ENCODE results near the gene ACTN1. TPM values are rescaled to one million over a fixed set of nuclear protein-coding genes. Genes with fewer than 3 reads are reported as not detected.

ACTN1 gene
- polyA plus RNA-seq, 1 experiment: 641 TPM

DNA sequence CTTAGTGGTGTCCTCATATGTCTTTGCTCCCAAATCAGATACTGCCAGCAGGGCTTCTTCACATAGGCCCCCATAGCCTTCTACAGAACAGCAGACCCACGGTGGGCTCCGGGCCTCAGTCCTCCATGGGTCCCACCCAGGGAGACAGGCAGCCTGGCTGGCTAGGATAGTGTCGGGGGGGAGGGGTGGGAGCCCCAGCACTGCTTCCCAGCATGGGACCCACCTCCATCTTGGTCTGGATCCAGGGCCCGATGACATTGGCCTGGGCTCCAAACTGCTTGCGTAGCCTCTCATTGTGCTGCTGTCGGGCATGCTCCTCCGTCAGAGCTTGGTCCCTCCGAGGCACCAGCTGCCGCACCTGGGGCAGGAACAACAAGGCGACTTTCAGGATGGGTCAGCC, 96.9 kb downstream of the ACTN1 start:
- Histone ChIP-seq H3K27me3 (ENCODE audit: control insufficient read depth, insufficient read depth, low read length) (no peaks in the 10 kb centered on the region), H3K27ac (ENCODE audit: low read depth, low read length) (no peak overlapping the region), H3K9me3 (ENCODE audit: control insufficient read depth, insufficient read depth, low read length) (no peaks in the 10 kb centered on the region), H3K4me3 (ENCODE audit: low read depth, low read length) (no peak overlapping the region)
- ChIA-PET POLR2A (no interaction called here), CTCF (no interaction called here)
- no peak for DNase-seq (ENCODE audit: low read depth, low spot score)
- TF ChIP-seq, protein P1, sequence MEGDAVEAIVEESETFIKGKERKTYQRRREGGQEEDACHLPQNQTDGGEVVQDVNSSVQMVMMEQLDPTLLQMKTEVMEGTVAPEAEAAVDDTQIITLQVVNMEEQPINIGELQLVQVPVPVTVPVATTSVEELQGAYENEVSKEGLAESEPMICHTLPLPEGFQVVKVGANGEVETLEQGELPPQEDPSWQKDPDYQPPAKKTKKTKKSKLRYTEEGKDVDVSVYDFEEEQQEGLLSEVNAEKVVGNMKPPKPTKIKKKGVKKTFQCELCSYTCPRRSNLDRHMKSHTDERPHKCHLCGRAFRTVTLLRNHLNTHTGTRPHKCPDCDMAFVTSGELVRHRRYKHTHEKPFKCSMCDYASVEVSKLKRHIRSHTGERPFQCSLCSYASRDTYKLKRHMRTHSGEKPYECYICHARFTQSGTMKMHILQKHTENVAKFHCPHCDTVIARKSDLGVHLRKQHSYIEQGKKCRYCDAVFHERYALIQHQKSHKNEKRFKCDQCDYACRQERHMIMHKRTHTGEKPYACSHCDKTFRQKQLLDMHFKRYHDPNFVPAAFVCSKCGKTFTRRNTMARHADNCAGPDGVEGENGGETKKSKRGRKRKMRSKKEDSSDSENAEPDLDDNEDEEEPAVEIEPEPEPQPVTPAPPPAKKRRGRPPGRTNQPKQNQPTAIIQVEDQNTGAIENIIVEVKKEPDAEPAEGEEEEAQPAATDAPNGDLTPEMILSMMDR (IDR thresholded peaks at IDR 0.05; ENCODE audit: low read depth, low read length): no peak

DNA sequence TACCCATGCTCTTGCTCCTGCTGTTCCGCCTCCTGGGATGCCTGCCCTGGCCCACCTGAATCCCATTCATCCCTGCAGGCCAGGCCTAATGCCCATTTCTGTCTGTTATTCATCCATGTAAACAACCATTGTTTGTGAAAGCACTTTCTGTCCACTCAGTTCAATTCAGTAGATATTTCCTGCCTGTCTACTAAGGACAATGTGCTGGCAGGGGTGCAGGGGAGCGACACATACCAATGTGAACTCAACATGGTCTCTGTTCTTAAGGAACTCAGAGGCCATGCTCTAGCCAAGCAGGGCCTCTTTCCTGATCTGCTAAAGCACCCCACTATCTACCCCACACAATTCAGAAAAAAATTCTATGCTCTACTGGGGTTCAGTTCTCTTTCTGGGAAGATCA, 97.7 kb downstream of the ACTN1 start:
- Histone ChIP-seq H3K4me3 (ENCODE audit: low read depth, low read length) (no peak overlapping the region), H3K27me3 (ENCODE audit: control insufficient read depth, insufficient read depth, low read length) (no peaks in the 10 kb centered on the region), H3K27ac (ENCODE audit: low read depth, low read length) (no peak overlapping the region), H3K9me3 (ENCODE audit: control insufficient read depth, insufficient read depth, low read length) (no peaks in the 10 kb centered on the region)
- DNase-seq (ENCODE audit: low read depth, low spot score): no peak
- ChIA-PET CTCF (no interaction called here), POLR2A (interaction anchor here (0.5 kb wide), 1 partner anchor 231 kb away, joined by 3 read pairs; no protein-coding TSS in a partner anchor)
- TF ChIP-seq, protein P1 (IDR thresholded peaks at IDR 0.05; ENCODE audit: low read depth, low read length): no peak

GRCh38 chr14:68880581-68881105, 98.5 kb downstream of the ACTN1 start:
- TF ChIP-seq, protein P1 (IDR thresholded peaks at IDR 0.05; ENCODE audit: low read depth, low read length): no peak
- H3K27me3 ChIP-seq (ENCODE audit: control insufficient read depth, insufficient read depth, low read length): no peaks in the 10 kb centered on the region
- ChIA-PET CTCF (no interaction called here), POLR2A (no interaction called here)
- DNase-seq (ENCODE audit: low read depth, low spot score): no peak
- no peaks in the 10 kb centered on the region for H3K9me3 ChIP-seq (ENCODE audit: control insufficient read depth, insufficient read depth, low read length)
- no peak overlapping the region for H3K4me3 ChIP-seq (ENCODE audit: low read depth, low read length)
- no peak overlapping the region for H3K27ac ChIP-seq (ENCODE audit: low read depth, low read length)

GRCh38 chr14:68879841-68880575, 99.1 kb downstream of the ACTN1 start:
- ChIA-PET POLR2A (no interaction called here), CTCF (no interaction called here)
- H3K27ac ChIP-seq (ENCODE audit: low read depth, low read length): no peak overlapping the region
- TF ChIP-seq, protein P1 (IDR thresholded peaks at IDR 0.05; ENCODE audit: low read depth, low read length): no peak
- DNase-seq (ENCODE audit: low read depth, low spot score): no peak
- H3K4me3 ChIP-seq (ENCODE audit: low read depth, low read length): no peak overlapping the region
- H3K27me3 ChIP-seq (ENCODE audit: control insufficient read depth, insufficient read depth, low read length): no peaks in the 10 kb centered on the region
- no peaks in the 10 kb centered on the region for H3K9me3 ChIP-seq (ENCODE audit: control insufficient read depth, insufficient read depth, low read length)

GRCh38 chr14:68879321-68879781, 99.8 kb downstream of the ACTN1 start:
- no peak for DNase-seq (ENCODE audit: low read depth, low spot score)
- no peak overlapping the region for H3K27ac ChIP-seq (ENCODE audit: low read depth, low read length)
- no peaks in the 10 kb centered on the region for H3K27me3 ChIP-seq (ENCODE audit: control insufficient read depth, insufficient read depth, low read length)
- H3K4me3 ChIP-seq (ENCODE audit: low read depth, low read length): no peak overlapping the region
- H3K9me3 ChIP-seq (ENCODE audit: control insufficient read depth, insufficient read depth, low read length): no peaks in the 10 kb centered on the region; the same call in 1 of the 2 replicates
- ChIA-PET POLR2A (no interaction called here), CTCF (no interaction called here)
- TF ChIP-seq, protein P1 (IDR thresholded peaks at IDR 0.05; ENCODE audit: low read depth, low read length): no peak

All from AG04450 (cell line).